ENCODE measurements around the gene MAPK10.
A peak's percentile ranks its signal among the peaks of the same experiment; 100 is the strongest.
"Not testable (repeated sequence)": the region's sequence is repeated elsewhere in the genome, so short reads cannot be mapped to it uniquely, and the experiment has no call there.

MAPK10 gene

GRCh38 chr4:85967872-85968271 is 392.0 kb downstream of the MAPK10 start:
- no peak for DNase-seq (ENCODE audit: low spot score)

- DNase-seq (ENCODE audit: low spot score), result no peak
Observed at GRCh38 chr4:85966373-85966772, 393.5 kb downstream of the MAPK10 start.

DNA sequence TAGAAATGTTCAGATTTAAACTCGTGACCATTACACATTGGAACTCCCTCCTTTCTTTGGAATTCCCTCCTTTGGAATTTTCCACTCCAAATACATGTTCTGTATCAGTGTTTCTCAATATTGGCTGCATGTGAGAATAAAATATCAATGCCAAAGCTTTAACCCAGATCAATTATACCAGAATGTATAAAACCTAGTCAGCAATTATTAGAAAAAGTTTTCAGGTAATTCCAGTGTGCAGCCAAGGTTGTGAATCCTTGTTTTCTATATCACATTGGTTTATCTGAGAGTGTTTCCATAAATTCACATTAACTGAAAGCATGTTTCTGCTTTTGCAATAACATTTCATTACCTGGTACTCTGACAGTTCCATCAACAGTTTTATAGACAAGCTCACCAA is 394.3 kb downstream of the MAPK10 start:
- DNase-seq (ENCODE audit: low spot score), result no peak

GRCh38 chr4:85965017-85965416 is 394.8 kb downstream of the MAPK10 start:
- DNase-seq (ENCODE audit: low spot score), result not testable (repeated sequence)

DNA sequence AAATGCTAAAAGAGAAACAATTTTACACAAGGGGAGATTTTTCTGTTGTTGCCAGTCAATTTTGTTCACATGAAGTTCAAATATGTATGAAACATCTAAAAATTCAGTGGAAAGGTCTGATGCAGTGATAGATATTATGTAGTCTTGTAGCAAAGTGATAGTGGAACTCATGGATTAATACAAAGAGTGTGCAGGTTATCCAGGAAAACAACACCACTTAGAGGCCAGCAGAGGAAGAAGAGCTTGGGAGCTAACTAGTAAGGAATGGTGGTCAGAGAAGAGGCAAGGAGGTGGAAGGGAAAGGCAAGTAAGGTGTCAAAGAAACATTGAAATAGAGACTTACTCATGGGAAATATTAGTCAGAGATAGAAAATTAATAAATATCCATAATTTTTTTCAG is 395.6 kb downstream of the MAPK10 start:
- DNase-seq (ENCODE audit: low spot score), result peak; percentile 6

DNA sequence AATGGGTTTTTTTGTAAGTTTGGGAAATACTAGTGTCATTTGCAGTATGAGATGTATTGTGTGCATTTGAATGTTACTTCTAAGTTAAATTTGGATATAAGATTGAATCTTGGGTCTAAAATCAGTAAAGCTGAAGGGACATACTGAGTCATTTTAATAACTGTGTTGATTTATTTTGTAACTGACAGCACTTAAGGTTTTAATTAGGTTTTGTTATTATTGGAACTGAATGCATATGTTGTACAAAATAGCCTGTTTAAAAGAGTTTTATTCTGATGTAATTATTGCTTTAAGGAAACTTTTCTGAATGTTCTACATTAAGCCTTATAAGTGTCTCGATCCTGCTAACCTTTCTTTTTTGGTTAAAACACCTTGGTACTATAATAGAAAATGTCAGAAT is 396.6 kb downstream of the MAPK10 start:
- DNase-seq (ENCODE audit: low spot score), result no peak

DNA sequence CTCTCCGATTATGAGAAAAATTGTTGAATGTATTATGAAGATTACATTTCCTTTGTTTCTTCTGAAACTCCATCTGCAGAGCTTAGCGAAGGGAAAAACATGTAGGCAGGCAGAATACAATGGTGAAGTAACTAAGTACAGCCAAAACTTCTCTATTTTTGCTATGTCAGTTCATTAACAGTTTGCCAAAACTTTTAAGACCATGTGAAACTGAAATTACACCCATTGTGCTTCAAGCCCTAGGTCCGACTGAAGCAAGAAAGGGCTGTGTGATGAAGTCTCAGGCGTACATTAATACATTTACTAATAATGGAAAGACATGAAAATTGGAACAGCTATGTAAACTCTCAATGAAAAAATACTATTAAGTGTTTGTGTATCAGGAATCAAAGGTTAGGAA is 398.0 kb downstream of the MAPK10 start:
- no peak for DNase-seq (ENCODE audit: low spot score)

- DNase-seq (ENCODE audit: low spot score), result no peak
Observed at GRCh38 chr4:85956293-85956945, 403.4 kb downstream of the MAPK10 start.

GRCh38 chr4:85955620-85956292 is 404.1 kb downstream of the MAPK10 start:
- DNase-seq (ENCODE audit: low spot score), result no peak

DNA sequence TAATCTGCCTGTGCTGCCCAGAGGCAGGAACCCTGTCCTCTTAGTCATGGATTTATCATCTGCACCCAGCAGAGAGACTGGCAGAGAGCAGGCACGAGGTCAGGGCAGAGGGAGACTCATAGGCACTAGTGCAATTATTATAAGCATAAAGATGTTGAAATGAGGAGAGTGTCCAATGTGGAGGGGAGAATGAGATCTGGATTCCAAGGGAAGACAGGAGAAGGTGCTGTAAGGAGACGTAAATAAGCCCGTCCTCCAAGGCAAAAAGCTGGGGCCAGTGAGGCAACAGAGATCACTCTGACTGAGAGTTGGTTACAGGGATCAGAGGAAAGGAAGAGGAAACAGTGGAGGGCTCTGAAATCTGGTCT is 406.2 kb downstream of the MAPK10 start:
- DNase-seq (ENCODE audit: low spot score), result no peak

GRCh38 chr4:85952972-85953650 is 406.7 kb downstream of the MAPK10 start:
- DNase-seq (ENCODE audit: low spot score), result no peak

DNA sequence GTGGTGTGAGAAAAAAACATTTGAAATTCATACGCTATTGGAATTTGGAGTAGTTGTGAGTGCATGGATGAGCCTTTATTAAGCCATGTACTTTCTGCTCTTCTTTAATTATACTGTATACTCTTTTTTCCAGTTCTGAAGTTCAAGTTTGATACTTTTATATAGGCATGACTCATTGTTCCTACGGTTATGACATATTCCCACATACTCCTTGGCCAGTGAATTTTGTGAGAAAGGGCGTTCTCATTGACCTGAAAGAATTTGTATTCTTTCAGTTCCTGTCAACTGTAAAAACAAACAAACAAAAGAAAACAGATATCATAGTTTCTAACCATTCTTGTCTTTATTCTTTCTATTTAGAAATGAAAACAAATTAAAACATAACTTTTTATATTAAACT is 407.3 kb downstream of the MAPK10 start:
- DNase-seq (ENCODE audit: low spot score), result no peak

- no peak for DNase-seq (ENCODE audit: low spot score)
Observed at GRCh38 chr4:85951099-85951498, 408.8 kb downstream of the MAPK10 start.

GRCh38 chr4:85946821-85947220 is 413.0 kb downstream of the MAPK10 start:
- no peak for DNase-seq (ENCODE audit: low spot score)

- DNase-seq (ENCODE audit: low spot score), result no peak
Observed at GRCh38 chr4:85942107-85942506, 417.7 kb downstream of the MAPK10 start.

DNA sequence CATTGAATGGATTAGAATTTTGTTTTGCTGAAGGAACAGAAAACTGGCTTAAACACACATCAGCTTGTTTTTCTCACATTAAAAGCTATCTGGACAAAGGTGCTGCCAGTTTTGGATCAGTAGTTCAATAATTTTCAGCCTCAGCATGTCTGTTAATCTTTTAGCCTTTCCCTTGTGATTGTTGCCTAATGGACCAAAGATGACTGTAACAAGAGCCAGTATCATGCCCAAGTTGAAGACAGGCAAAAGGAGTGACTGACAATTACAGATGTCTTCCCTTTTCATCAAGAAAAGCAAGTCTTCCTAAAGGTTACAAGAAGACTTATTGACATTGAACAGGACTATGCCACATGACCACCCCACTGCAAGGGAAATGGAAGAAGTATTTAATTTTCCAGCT is 419.7 kb downstream of the MAPK10 start:
- no peak for DNase-seq (ENCODE audit: low spot score)

Data from HuH-7 (cell line).